Measurements from ENCODE around the gene RNF169.

Gene RNF169

GRCh38 chr11:74839446-74839845, 90.8 kb downstream of the RNF169 start:
- no peak overlapping the region for H3K4me3 ChIP-seq (ENCODE audit: low read length)
- TF ChIP-seq CTCF (conservative IDR thresholded peaks at IDR 0.05; ENCODE audit: low read length) = no peak
- no peak for DNase-seq (ENCODE audit: low read depth)

GRCh38 chr11:74839971-74840370, 91.3 kb downstream of the RNF169 start:
- TF ChIP-seq CTCF (conservative IDR thresholded peaks at IDR 0.05; ENCODE audit: low read length) = no peak
- peak; percentile 9 for DNase-seq (ENCODE audit: low read depth)
- H3K4me3 ChIP-seq (ENCODE audit: low read length) = no peak overlapping the region

GRCh38 chr11:74840486-74840885, 91.8 kb downstream of the RNF169 start:
- no peak overlapping the region for H3K4me3 ChIP-seq (ENCODE audit: low read length)
- TF ChIP-seq CTCF (conservative IDR thresholded peaks at IDR 0.05; ENCODE audit: low read length) = no peak
- no peak for DNase-seq (ENCODE audit: low read depth)

- TF ChIP-seq CTCF (conservative IDR thresholded peaks at IDR 0.05; ENCODE audit: low read length) = no peak
- DNase-seq (ENCODE audit: low read depth) = no peak
These were observed 94.3 kb downstream of the RNF169 start for GRCh38 chr11:74842967-74843366.

GRCh38 chr11:74844072-74844471, 95.4 kb downstream of the RNF169 start:
- no peak for TF ChIP-seq CTCF (conservative IDR thresholded peaks at IDR 0.05; ENCODE audit: low read length)
- no peak for DNase-seq (ENCODE audit: low read depth)
- no peak overlapping the region for H3K4me3 ChIP-seq (ENCODE audit: low read length)

More at GRCh38 chr11:74842967-74843366, 94.3 kb downstream of the RNF169 start:
- H3K4me3 ChIP-seq (ENCODE audit: low read length) = no peak overlapping the region

GRCh38 chr11:74844865-74845264, 96.2 kb downstream of the RNF169 start:
- DNase-seq (ENCODE audit: low read depth) = no peak
- H3K4me3 ChIP-seq (ENCODE audit: low read length) = no peak overlapping the region
- no peak for TF ChIP-seq CTCF (conservative IDR thresholded peaks at IDR 0.05; ENCODE audit: low read length)

- DNase-seq (ENCODE audit: low read depth) = no peak
- H3K4me3 ChIP-seq (ENCODE audit: low read length) = no peak overlapping the region
- TF ChIP-seq CTCF (conservative IDR thresholded peaks at IDR 0.05; ENCODE audit: low read length) = no peak
These were observed 97.4 kb downstream of the RNF169 start for GRCh38 chr11:74845978-74846517.

Measured in AG10803 (cell line).